HL-60 (cell line): Measurements from ENCODE around the gene FOXP1.

Source experiments
- DNase-seq, 2 experiments: peaks; one replicate each; pipeline ENCODE4 v3.0.0-alpha.2; 2010 to 2020; ENCODE audit warnings: low read depth in 1 of 2, low spot score in 1 of 2
- H3K27ac ChIP-seq: fragments of 250-450 bp; sonication (Bioruptor Pico); replicated peaks from 2 replicates; pipeline ENCODE4 v1.5.1; 2020; ENCODE audit warnings: mild to moderate bottlenecking, moderate library complexity
- H3K27me3 ChIP-seq: fragments of 250-450 bp; sonication (Bioruptor Pico); 2 replicates; pipeline ENCODE4 v1.5.1; 2021; ENCODE audit warnings: mild to moderate bottlenecking, moderate library complexity; ENCODE audit not compliant: insufficient read depth, poor library complexity, severe bottlenecking
- H3K4me3 ChIP-seq: replicated peaks from 2 replicates; pipeline ENCODE4 v1.5.1; 2011; ENCODE audit warnings: mild to moderate bottlenecking, control low read depth, low read length; ENCODE audit not compliant: insufficient read depth
- CTCF ChIP-seq: IDR thresholded peaks from one replicate; pipeline ENCODE4 v1.5.1; 2011; ENCODE audit warnings: low read length, control low read depth, inconsistent platforms; ENCODE audit not compliant: insufficient read depth
- GABPA ChIP-seq: IDR thresholded peaks from 2 replicates; pipeline ENCODE4 v1.6.1; 2012; ENCODE audit warnings: low read depth
- POLR2AphosphoS5 ChIP-seq: IDR thresholded peaks from 2 replicates; pipeline ENCODE4 v1.6.1; 2012; ENCODE audit warnings: low read depth
- REST ChIP-seq: IDR thresholded peaks from 2 replicates; pipeline ENCODE4 v1.6.1; 2012; ENCODE audit warnings: low read depth; ENCODE audit not compliant: insufficient replicate concordance
- SPI1 ChIP-seq: IDR thresholded peaks from 2 replicates; pipeline ENCODE4 v1.6.1; 2012; ENCODE audit warnings: low read depth, mild to moderate bottlenecking, borderline replicate concordance

FOXP1 gene

DNA sequence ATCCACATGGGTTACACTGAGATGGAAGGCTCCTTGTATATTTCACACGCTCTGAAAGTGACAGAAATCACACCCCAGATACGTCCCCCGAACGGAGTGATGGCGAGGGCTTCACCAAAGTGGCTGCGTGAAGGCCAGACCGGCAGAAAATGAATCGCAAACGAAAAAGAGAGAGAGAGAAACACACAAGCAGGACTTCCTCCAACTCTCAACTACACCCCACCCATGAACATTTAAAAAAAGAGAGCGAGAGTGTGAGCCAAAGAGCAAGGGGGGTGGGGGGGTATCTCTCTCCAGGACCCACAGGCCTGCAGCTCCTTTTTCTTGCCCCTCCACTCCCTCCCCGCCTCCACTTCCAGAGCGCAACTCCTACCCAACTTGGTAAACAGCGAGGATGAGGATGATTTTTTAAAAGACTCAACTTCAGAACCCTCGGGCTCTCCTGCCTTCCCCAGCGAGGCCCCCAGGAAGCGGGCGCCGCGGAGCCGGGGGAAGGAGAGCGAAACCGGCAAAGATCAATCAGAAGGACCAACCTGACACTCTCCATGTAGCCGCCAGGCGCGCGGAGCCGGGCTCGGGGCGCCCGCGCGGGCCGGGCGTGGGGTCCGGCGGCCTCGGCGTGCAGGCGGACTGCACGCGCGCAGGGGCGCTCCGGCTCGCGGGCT, 519.1 kb downstream of the FOXP1 start:
- H3K4me3 ChIP-seq: peak overlapping the region; percentile 43
- peak in 1 of 2 experiments; percentile 39 for DNase-seq
- no peaks in the 10 kb centered on the region for H3K27me3 ChIP-seq
- TF ChIP-seq GABPA (no peak), POLR2AphosphoS5 (no peak), REST (no peak), SPI1 (peak; percentile 13; the same call in 1 of the 2 replicates), CTCF (no peak)
- H3K27ac ChIP-seq: peak overlapping the region; percentile 68

- peak overlapping the region; percentile 43 for H3K4me3 ChIP-seq
- peak overlapping the region; percentile 68 for H3K27ac ChIP-seq
- peak in 1 of 2 experiments; percentile 34 for DNase-seq
- TF ChIP-seq SPI1 (peak; percentile 37; the same call in 1 of the 2 replicates), REST (no peak)
- H3K27me3 ChIP-seq: no peaks in the 10 kb centered on the region
These were observed 519.7 kb downstream of the FOXP1 start for GRCh38 chr3:71063773-71064290.

DNA sequence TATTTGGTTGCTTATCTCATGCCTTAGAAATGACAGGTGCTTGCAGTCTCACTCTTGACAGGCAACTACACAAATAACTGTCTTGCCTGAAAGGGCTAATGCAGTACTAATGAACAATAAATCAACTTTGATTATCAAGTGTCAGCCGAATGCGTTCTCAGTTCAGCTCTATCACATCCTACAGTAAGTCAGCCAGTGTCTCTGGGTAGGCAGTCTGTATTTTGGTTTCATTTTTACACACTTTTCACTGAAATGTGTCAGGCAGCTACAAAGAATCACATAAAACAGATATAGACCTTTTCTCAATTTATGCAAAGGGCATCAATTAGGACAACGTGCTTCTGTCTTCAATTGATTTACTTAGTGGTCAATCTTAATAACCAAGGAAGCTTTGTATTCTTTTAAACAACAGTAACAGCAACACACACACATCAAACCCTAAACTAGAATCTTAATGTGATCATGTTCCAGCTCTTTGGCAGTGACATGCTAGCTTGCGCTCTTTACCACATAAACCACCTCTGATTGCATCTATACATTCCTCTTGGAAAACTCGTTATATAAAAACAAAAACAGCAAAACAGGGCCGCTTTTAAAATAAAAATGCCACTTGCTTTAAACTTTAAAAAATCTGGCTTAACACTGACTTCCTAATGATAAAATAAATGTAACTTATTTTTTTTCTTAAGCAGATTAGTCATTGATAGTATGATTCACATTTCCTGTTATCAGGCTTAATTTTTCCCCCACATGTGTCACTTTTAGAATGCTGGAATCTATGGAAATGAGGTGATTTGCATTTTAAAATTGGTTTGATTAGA, 520.4 kb downstream of the FOXP1 start:
- no peak for DNase-seq
- Histone ChIP-seq H3K4me3 (peak overlapping the region; percentile 43; the same call in 1 of the 2 replicates), H3K27me3 (no peaks in the 10 kb centered on the region), H3K27ac (peak overlapping the region; percentile 68)
- no peak for TF ChIP-seq CTCF
